Right renal cortex interstitium (tissue), 3 donors: ENCODE measurements around the gene SH3BP4. TPM values are rescaled to one million over a fixed set of nuclear protein-coding genes. Genes with fewer than 3 reads are reported as not detected.

ENCODE experiments used
- DNase-seq, 3 donors: peaks; one replicate each; pipeline ENCODE4 v3.0.0-alpha.2; 2013; ENCODE audit warnings: low read depth in 3 of 3, low spot score in 2 of 3
- polyA plus RNA-seq, 3 donors: library from polyadenylated mRNA; unstranded; fragments of 120-200 nt; gene quantifications; one replicate each; pipeline ENCODE4 v1.2.1, GENCODE V29; 2013; ENCODE audit not compliant: insufficient read length in 3 of 3

Gene SH3BP4
- polyA plus RNA-seq, 3 donors, result 43.5 to 45.0 (median 43.6) TPM

DNA sequence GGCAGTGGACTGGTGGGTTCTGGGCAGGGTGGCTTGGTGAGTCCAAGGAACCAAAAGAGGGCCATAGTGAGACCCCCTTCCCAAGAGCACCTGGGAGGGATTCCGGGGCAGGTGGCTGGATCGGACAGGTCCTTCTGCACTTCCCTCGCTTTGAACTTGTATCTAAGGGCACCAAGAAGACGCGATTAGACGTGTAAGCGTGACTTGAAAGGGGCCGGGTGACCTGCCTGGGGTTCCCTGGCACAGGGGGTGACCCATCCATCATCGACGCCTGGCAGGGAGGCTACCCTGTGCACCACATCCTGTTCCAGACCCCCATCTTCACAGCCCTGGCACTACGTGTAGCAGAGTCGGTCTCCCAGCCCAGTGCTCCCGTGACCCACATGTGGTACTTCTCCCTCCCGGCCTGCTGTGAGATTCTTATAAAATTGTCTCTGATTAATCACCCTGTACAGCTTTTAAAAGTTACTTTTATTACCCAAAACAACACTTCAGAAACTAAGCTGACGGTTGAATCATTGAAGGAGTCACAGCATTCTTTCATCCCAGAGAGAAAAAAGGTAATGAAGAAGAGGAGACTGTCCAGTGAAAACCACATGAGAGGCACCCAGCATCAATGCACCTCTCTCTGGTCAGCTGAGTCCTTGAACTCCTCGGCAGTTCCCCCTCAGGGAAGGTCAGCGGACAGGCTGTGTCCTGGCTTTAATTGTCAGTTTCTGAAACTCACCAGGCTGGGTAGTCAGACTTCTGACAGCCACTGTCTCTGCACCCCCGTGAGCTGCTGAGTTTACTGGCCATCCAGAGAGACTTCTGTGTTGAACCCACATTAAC is 13.0 kb downstream of the SH3BP4 start:
- DNase-seq, result no peak

- DNase-seq, result no peak
Measured at GRCh38 chr2:234966340-234966739, 14.5 kb downstream of the SH3BP4 start.

DNA sequence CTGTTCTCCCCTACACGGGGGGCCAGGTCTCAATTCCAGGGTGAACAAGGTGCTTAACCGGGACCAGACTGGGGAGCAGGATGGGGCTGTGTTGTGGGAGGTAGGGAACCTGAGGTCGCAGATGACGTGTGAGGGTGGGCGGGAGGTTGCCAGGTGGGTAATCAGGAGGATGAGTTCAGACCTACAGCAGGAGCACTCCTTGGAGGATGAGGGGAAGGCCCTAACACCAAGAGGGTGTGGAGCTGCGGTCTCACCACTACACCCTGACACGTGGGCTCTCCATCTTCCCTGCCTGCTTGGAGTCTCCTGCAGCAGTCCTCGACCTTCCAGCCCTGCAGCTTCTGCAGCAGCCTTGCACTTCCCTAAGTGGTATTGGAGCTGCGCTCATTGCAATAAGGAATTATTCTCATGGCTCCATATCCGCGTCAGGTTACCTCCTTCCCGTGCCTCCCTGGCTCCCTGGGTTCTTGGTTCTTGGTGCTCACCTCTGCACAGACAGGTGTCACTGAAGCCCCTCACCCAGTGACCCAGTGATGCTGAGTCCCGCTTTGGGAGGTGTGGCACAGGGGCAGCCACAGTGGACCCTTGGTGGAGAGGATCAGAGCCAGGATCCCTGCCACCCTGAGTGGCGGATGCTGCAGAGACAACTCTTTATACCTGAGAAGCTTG is 15.5 kb downstream of the SH3BP4 start:
- no peak for DNase-seq

DNA sequence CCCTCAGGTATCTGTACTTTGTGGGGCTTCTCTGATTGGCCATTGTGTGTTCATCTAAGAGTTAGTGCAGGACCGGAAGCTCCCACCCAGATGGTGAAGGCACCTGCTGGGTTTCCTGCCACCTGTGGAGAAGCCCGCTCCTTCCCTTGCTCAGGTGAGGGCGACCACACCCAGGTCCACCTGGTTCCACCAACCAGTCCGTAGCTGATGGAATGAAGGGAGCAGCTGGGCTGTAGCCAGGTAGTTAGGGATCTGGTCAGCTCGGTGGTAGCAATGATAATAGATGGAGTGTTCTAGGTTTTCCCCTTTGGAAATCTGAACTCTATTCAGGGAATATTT is 16.0 kb downstream of the SH3BP4 start:
- DNase-seq, result no peak

DNA sequence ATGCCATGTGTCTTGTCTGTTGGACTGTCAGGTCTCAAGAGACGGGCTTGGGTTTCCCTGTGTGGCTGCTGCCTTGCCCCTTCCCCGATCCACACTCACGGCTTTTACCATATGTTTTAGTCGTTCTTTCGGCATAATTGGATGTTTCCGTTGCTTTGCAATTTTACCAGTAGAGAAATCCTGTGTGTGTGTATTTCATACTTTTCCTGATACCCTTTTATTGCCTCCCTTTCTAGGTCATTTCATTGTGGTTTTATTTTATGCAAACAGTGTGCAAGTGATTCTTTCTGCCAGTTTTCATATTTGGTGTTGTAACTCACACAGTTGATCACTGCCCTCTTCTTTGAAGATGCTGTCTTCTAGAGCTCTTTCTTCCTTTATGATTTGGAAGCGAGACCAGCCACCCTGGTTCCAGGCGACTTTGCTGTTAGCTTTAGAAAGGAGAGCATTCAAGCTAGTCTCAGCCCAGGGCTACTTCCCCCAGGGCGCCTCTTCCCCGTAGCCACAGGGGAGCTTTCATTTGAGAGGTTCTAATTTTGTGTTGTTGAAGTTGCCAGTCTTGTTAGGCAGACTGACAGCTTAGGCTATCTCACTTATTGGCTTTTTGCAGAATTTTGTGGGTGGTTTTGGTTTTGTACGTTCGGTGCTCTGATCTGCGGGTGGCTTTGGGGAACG is 17.0 kb downstream of the SH3BP4 start:
- no peak for DNase-seq

- DNase-seq, result no peak
Measured at GRCh38 chr2:234969306-234970098, 17.7 kb downstream of the SH3BP4 start.

- no peak for DNase-seq
Measured at GRCh38 chr2:234970099-234970440, 18.3 kb downstream of the SH3BP4 start.

GRCh38 chr2:234970477-234970882 is 18.7 kb downstream of the SH3BP4 start:
- no peak for DNase-seq

DNA sequence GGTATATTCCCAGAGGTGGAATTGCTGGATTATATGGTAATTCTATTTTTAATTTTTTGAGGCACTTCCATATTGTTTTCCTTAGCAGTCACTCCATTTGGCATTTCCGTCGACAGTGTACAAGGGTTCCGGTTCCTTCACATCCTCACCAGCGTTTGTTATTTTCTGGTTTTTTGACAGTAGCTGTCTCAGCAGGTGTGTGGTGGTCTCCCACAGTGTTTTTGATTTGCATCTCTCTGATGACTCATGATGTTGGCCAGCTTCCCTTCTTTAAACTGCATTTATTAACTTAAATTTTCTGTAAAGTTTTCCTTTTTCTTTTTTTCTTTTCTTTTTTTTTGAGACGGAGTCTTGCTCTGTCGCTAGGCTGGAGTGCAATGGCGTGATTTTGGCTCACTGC is 19.7 kb downstream of the SH3BP4 start:
- no peak for DNase-seq

- no peak for DNase-seq
Measured at GRCh38 chr2:234973008-234973407, 21.2 kb downstream of the SH3BP4 start.

DNA sequence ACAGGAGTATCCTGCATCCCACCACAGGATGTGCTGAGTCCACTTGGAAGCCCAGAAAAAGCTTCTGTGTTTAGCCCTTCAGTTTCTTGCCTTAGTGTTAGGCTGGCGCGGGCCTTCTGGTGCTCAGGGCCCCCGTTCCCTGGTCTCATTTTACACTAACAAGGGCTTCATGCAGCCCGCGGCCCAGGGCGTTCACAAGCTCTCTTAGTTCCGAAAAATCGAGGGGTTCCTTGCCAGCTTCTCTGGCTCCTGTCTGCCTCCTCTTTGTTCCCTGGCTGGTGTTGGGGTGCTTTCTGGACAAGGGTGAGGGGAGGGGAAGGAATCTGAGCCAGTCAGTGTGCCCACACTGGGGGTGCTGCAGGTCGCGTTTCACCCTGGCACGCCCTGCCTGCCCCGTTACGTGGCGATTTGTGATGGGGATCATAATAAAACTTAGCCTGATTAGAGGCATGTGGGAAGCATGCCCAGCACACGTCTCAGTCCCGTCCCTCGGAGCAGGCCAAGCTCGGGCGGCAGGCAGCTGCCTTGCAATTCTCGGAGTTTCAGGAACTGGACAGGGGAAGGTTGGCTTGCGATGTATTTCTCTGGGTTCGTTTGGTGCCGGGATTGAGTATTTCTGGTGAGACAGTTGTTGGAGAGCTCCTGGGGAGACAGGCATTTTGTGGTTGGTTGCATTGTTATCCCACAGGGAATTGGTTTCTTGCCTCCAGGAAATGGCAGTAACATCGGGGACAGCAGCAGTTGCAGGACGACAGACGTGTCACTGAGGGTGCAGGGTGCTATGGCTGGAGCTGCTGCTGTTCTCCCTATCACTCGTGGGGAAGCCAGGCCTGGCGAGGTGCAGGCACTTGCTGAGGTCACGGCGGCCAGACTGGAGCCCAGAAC is 22.9 kb downstream of the SH3BP4 start:
- DNase-seq, result no peak

DNA sequence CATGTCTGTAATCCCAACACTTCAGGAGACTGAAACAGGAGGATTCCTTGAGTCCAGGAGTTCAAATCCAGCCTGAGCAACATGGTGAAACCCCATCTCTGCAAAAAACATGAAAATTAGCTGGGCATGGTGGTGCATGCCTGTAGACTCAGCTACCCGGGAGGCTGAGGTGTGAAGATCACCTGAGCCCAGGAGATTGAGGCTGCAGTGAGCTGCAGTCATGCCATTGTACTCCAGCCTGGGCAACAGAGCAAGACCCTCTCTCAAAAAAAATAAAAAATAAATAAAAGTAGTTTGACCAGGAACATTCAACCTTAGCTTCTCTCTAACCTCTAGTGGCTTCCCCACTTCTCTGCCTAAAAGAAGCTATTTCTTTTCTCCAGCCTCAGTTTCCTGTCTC is 23.8 kb downstream of the SH3BP4 start:
- DNase-seq, result no peak

DNA sequence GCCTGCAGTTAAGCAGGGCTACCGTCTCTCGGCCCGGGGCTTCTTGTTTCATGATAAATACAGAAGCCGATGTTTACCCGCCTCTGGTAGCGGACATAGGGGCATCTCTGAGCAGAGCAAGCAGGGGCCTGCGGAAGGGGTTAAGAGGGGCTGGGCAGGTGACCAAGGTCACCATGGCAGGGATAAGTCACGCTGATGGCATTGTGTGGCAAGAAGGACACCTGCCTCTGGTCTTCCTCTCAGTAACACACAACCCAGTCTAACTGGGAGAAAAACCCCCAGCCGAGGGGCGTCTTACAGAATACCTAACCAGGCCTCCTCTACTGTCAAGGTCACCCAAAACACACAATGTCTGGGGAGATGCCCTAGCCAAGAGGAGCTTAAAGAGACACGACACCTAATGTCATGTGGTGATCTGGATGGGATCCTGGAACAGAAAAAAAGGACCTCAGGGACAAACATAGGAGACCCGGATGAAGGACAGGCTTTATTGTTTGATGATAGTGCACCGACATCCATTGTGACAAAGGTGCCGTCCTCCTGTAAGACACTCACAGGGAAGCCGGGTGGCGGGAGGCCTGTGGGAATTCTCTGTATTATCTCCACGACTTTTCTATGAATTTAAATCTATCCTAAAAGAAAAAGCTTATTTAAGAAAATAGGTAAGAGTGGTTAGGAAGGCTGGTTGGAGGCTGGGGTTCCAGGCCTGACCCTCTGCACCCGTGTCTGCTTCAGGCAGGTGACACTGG is 24.8 kb downstream of the SH3BP4 start:
- DNase-seq, result no peak

DNA sequence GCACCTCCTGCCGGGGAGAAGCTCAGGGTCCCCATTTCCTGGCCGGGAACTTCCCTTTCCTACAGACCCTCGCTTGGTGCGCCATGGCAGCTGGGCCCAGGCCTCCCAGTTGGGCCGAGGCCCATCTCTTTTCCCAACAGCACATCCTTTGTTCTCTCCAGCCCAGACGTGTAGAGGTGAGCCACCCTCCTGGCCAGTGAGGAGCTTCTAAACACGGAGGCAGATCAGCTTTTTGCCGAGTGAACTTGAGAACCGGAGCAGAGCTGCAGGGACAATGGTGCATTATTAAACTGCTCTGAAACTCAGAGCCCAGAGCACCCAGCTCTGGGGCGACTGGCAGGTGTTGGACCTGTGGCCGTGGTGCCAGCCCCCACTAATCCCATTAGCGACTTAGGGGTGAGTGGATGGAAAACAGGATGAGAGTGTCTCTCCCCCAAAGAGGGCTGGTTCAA is 25.4 kb downstream of the SH3BP4 start:
- no peak for DNase-seq

- no peak for DNase-seq
Measured at GRCh38 chr2:234978466-234979203, 26.8 kb downstream of the SH3BP4 start.

GRCh38 chr2:234979204-234980167 is 27.7 kb downstream of the SH3BP4 start:
- DNase-seq, result no peak

DNA sequence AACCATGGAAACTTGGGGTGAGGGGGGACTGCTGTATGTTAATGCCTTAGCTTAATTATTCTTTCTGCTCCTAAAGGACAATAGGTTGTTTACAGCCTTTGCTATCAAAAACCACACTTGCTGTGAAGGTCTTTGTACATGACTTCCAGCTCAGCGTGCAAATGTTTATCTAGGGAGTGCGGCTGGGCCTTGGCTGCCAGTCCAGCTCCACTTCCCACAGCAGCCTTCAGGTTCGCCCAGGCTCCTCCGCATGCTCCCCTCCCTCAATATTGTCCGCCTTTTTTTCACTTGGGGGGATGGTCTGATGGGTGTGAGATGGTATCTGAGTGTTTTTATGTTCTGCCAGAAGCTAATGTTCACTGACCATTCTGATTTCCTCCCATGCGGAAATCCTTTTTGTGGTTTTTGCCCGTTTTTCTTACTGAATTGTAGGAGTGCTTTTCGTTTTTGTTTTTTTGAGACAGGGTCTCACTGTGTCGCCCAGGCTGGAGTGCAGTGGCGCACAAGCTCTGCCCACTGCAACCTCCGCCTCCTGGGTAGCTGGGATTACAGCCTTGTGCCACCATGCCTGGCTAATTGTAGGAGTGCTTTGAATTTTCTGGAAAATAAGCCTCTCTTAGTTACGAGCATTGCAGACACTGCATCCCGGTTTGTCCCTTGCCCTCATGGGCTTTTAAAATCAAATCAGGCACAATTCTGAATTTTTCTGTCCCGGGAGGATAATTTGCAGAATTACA is 28.8 kb downstream of the SH3BP4 start:
- no peak for DNase-seq
